Measurements from ENCODE around the gene OGFOD3. TPM values are rescaled to one million over a fixed set of nuclear protein-coding genes. Genes with fewer than 3 reads are reported as not detected.

OGFOD3 gene
- total and polyA plus RNA-seq, 9 of the 15 experiments (the other 6 are each of a cell fraction or from before 2014, with no cell fraction given): 0.69 to 44.7 (median 18.9) TPM

DNA sequence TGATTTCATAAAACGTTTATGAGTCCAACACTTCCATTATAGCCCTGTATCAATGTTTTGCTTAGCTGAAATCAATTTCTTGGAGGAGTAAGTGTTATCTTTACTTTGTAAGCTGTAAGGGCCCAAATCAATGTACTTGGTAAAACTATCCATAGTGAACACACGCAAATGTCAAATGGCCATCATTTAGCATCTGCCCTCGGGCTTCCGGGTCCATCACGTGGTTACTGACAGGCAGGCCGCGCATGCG is 39.5 kb upstream of the OGFOD3 start (continued):
- peak; percentile 67; the same call in 1 of the 2 replicates for TF ChIP-seq ZNF668 (CRISPR knock-in tag; IDR thresholded peaks at IDR 0.05)
- TF ChIP-seq ARID2 (IDR thresholded peaks at IDR 0.05): no peak
- no peak for TF ChIP-seq FOXJ2 (tag; IDR thresholded peaks at IDR 0.05)
- TF ChIP-seq, protein P1, sequence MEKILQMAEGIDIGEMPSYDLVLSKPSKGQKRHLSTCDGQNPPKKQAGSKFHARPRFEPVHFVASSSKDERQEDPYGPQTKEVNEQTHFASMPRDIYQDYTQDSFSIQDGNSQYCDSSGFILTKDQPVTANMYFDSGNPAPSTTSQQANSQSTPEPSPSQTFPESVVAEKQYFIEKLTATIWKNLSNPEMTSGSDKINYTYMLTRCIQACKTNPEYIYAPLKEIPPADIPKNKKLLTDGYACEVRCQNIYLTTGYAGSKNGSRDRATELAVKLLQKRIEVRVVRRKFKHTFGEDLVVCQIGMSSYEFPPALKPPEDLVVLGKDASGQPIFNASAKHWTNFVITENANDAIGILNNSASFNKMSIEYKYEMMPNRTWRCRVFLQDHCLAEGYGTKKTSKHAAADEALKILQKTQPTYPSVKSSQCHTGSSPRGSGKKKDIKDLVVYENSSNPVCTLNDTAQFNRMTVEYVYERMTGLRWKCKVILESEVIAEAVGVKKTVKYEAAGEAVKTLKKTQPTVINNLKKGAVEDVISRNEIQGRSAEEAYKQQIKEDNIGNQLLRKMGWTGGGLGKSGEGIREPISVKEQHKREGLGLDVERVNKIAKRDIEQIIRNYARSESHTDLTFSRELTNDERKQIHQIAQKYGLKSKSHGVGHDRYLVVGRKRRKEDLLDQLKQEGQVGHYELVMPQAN (IDR thresholded peaks at IDR 0.05; ENCODE audit: borderline replicate concordance): peak; percentile 91
- no peak for TF ChIP-seq SRSF9 (IDR thresholded peaks at IDR 0.05; ENCODE audit: borderline replicate concordance, low read depth, low read length)
- TF ChIP-seq GTF2E2 (tag; IDR thresholded peaks at IDR 0.05): no peak; the same call in 1 of the 2 replicates
- peak; percentile 96 for TF ChIP-seq RAD51 (IDR thresholded peaks at IDR 0.05; ENCODE audit: borderline replicate concordance, low read depth)
- TF ChIP-seq, protein P2, sequence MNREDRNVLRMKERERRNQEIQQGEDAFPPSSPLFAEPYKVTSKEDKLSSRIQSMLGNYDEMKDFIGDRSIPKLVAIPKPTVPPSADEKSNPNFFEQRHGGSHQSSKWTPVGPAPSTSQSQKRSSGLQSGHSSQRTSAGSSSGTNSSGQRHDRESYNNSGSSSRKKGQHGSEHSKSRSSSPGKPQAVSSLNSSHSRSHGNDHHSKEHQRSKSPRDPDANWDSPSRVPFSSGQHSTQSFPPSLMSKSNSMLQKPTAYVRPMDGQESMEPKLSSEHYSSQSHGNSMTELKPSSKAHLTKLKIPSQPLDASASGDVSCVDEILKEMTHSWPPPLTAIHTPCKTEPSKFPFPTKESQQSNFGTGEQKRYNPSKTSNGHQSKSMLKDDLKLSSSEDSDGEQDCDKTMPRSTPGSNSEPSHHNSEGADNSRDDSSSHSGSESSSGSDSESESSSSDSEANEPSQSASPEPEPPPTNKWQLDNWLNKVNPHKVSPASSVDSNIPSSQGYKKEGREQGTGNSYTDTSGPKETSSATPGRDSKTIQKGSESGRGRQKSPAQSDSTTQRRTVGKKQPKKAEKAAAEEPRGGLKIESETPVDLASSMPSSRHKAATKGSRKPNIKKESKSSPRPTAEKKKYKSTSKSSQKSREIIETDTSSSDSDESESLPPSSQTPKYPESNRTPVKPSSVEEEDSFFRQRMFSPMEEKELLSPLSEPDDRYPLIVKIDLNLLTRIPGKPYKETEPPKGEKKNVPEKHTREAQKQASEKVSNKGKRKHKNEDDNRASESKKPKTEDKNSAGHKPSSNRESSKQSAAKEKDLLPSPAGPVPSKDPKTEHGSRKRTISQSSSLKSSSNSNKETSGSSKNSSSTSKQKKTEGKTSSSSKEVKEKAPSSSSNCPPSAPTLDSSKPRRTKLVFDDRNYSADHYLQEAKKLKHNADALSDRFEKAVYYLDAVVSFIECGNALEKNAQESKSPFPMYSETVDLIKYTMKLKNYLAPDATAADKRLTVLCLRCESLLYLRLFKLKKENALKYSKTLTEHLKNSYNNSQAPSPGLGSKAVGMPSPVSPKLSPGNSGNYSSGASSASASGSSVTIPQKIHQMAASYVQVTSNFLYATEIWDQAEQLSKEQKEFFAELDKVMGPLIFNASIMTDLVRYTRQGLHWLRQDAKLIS (CRISPR knock-in tag; IDR thresholded peaks at IDR 0.05): no peak
- no peak for TF ChIP-seq ZKSCAN3 (CRISPR knock-in tag; IDR thresholded peaks at IDR 0.05)
- TF ChIP-seq CHD4 (IDR thresholded peaks at IDR 0.05; ENCODE audit: insufficient read depth, insufficient replicate concordance, low read depth, low read length, poor library complexity, severe bottlenecking): no peak
- TF ChIP-seq, protein P3, sequence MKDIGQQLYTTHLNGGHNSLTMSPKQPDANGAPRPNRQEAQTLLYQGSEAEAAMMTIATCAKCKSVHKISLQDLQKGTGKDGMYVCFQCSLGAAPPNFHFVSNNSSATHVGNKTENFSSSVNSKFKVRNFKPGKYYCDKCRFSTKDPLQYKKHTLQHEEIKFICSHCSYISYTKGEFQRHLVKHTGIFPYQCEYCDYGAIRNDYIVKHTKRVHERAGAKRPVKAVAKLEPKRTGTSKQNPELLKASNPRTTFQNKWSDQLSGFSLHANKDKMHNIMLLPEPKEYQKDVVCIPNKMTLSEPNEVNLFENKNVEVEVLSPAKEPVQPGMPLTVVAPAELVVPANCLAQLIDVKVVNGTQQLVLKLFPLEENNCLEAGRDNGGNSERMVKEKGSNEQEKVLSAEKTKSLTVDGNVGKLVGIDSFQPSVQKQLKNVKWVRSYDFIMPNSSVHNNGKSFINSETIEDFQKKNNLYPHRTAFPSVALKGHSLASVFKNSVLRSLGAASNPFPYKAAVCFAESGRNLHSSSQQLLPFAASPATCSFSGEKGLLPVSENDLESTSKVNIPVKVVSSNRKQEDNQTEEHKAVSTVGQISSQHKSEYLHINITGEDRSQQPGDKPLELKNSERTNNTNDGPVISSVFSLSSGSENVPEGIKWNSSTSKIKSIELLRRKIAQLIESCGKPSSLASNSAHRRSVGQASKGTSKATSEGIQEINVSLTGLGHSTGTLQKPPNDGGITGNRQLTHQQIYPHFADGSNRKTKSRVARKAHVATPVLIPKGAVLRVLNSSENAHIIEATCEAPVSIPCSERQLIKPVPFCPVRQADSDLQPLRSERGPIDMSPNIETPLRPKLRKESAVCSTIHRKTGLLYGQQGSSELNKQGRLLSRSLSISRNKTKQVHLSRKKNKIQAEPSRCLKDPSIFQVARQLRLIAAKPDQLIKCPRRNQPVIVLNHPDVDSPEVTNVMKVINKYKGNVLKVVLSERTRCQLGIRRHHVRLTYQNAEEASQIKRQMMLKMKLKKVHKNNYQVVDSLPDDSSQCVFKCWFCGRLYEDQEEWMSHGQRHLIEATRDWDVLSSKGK (CRISPR knock-in tag; IDR thresholded peaks at IDR 0.05): no peak
- no peak for TF ChIP-seq ZNF232 (CRISPR knock-in tag; IDR thresholded peaks at IDR 0.05)
- TF ChIP-seq HNRNPH1 (optimal IDR thresholded peaks at IDR 0.05; ENCODE audit: low read depth, low read length): no peak
- TF ChIP-seq U2AF2 (optimal IDR thresholded peaks at IDR 0.05; ENCODE audit: low read depth, low read length): no peak
- no peak for TF ChIP-seq CEBPB (tag; IDR thresholded peaks at IDR 0.05)
